Fibroblast of gingiva (primary cell): Measurements from ENCODE around the gene HOXC6.

ENCODE experiments used
- DNase-seq: peaks from one replicate; pipeline ENCODE4 v3.0.0-alpha.2; 2011; ENCODE audit warnings: low read depth

Gene HOXC6

GRCh38 chr12:54042970-54043853 is 15.0 kb downstream of the HOXC6 start:
- no peak for DNase-seq

GRCh38 chr12:54044425-54045103 is 16.3 kb downstream of the HOXC6 start:
- no peak for DNase-seq

- DNase-seq, result no peak
Observed at GRCh38 chr12:54045401-54045800, 17.2 kb downstream of the HOXC6 start.

- DNase-seq, result no peak
Observed at GRCh38 chr12:54045868-54046521, 17.8 kb downstream of the HOXC6 start.

- DNase-seq, result no peak
Observed at GRCh38 chr12:54046809-54047159, 18.5 kb downstream of the HOXC6 start.

- no peak for DNase-seq
Observed at GRCh38 chr12:54047160-54047963, 19.1 kb downstream of the HOXC6 start.

GRCh38 chr12:54047964-54048303 is 19.7 kb downstream of the HOXC6 start:
- no peak for DNase-seq

- DNase-seq, result no peak
Observed at GRCh38 chr12:54048406-54049093, 20.3 kb downstream of the HOXC6 start.

- no peak for DNase-seq
Observed at GRCh38 chr12:54049108-54049507, 20.9 kb downstream of the HOXC6 start.

GRCh38 chr12:54050482-54050810 is 22.2 kb downstream of the HOXC6 start:
- no peak for DNase-seq

- no peak for DNase-seq
Observed at GRCh38 chr12:54051026-54051842, 23.0 kb downstream of the HOXC6 start.

- DNase-seq, result no peak
Observed at GRCh38 chr12:54051874-54052437, 23.7 kb downstream of the HOXC6 start.

GRCh38 chr12:54052438-54053002 is 24.3 kb downstream of the HOXC6 start:
- no peak for DNase-seq

- DNase-seq, result no peak
Observed at GRCh38 chr12:54053003-54053750, 24.9 kb downstream of the HOXC6 start.

- DNase-seq, result no peak
Observed at GRCh38 chr12:54053751-54054741, 25.8 kb downstream of the HOXC6 start, which contains the start of gene HOXC4. Gene HOXC4, plus strand, starts transcription at chr12:54053835. Its CDS starts 88 bp downstream, at chr12:54053923.

- DNase-seq, result no peak
Observed at GRCh38 chr12:54054742-54055194, 26.5 kb downstream of the HOXC6 start.

- DNase-seq, result no peak
Observed at GRCh38 chr12:54055552-54055951, 27.3 kb downstream of the HOXC6 start.

GRCh38 chr12:54056110-54056509 is 27.9 kb downstream of the HOXC6 start:
- DNase-seq, result no peak
